GM19328 (cell line): ENCODE measurements around the gene PLEKHN1.
"Not testable (repeated sequence)": the region's sequence is repeated elsewhere in the genome, so short reads cannot be mapped to it uniquely, and the experiment has no call there.

Experiments used
- ATAC-seq: cut with Tn5 transposase; IDR thresholded peaks from one replicate; pipeline ENCODE4 v1.9.1; 2021; ENCODE audit warnings: mild to moderate bottlenecking, moderate library complexity; ENCODE audit not compliant: unreplicated experiment

Gene PLEKHN1

DNA sequence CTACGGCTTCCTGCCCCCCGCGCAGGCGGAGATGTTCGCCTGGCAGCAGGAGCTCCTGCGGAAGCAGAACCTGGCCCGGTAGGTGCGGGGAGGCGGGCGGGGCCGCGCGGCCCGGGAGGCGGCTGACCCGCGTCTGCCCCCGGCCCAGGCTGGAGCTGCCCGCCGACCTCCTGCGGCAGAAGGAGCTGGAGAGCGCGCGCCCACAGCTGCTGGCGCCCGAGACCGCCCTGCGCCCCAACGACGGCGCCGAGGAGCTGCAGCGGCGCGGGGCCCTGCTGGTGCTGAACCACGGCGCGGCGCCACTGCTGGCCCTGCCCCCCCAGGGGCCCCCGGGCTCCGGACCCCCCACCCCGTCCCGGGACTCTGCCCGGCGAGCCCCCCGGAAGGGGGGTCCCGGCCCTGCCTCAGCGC is 23.9 kb upstream of the PLEKHN1 start:
- no peak for ATAC-seq

DNA sequence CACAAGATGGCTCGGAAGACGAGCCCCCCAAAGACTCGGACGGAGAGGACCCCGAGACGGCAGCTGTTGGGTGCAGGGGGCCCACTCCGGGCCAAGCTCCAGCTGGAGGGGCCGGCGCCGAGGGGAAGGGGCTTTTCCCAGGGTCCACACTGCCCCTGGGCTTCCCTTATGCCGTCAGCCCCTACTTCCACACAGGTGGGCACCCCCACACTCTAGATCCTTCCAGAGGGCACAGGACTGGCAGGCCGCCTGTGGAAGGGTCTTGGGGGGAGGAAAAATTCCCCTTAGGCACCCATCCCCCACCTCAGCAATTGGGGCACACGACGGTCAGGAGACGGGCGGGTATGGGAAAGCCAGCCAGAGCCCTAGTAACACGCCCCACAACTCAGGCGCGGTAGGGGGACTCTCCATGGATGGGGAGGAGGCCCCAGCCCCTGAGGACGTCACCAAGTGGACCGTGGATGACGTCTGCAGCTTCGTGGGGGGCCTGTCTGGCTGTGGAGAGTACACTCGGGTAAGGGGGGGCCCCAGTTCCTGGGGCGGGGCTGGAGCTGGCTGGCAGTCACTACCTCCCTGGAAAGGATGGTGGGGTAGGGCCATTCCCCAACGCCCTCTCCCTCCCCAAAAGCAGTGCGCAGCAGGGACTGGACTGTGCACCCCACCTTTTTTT is 23.3 kb upstream of the PLEKHN1 start:
- ATAC-seq, result no peak

DNA sequence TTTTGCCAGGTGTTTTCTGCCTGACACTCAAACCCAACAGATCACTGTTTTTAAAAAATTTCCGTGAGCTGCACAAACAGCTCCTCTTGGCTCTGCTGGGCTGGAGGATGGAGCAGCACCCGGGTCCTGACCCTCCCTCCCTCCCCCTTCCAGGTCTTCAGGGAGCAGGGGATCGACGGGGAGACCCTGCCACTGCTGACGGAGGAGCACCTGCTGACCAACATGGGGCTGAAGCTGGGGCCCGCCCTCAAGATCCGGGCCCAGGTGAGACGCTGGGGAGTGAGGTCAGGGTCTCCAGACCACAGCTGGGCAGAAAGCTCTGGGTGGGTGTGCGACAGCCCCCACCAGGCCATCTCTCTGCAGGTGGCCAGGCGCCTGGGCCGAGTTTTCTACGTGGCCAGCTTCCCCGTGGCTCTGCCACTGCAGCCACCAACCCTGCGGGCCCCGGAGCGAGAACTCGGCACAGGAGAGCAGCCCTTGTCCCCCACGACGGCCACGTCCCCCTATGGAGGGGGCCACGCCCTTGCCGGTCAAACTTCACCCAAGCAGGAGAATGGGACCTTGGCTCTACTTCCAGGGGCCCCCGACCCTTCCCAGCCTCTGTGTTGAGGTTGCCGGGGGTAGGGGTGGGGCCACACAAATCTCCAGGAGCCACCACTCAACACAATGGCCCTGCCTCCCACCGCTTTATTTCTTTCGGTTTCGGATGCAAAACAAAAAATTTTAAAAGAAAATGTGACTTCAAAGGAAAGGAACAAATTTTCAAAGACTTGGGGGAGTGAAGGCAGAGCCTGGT is 22.5 kb upstream of the PLEKHN1 start:
- ATAC-seq, result no peak

DNA sequence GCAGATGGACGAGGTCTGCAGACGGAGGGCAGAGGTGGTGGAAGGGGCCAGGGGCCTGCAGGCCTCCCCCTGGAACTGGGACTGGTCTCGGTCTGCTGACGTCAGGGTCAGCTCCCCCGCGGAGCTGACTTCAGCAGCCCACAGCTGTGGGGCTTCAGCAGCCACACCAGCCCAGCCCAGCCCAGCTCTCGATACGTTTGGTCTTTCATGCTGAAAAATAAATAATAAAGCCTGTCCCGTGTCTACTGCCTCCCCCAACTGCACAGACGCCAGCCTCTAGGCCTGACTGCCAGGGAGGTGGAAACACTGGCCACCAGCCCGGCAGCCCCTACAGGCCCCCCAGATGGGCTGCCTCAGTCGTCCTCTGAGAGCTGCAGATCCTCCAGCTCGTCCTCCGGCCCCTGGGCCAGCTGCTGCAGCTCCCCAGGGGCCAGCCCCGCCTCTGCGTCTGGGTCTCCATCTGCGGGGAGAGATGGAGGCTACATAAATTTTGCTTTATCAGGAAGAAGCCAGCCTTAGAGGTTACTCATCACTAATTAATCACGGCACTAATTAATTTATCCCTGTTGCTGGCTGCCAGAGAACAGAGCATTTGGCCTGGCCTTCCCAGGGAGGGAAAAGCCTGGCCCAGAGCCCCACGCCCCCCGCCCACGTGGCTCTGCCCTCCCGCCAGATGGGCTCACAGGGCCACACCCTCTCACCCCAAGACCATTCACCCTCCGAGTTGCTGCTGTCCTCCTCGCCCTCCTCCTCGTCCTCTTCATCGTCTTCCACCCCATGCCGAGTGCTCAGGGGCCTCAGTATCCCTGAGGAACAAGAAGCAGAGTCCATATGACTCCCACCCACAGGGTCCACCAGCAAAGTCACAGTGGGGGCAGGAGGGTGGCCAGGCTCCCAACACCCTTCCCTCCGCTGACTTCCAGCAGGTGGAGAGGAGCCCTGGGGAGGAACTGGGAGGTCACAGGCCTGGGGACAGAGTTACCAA is 21.6 kb upstream of the PLEKHN1 start:
- no peak for ATAC-seq

DNA sequence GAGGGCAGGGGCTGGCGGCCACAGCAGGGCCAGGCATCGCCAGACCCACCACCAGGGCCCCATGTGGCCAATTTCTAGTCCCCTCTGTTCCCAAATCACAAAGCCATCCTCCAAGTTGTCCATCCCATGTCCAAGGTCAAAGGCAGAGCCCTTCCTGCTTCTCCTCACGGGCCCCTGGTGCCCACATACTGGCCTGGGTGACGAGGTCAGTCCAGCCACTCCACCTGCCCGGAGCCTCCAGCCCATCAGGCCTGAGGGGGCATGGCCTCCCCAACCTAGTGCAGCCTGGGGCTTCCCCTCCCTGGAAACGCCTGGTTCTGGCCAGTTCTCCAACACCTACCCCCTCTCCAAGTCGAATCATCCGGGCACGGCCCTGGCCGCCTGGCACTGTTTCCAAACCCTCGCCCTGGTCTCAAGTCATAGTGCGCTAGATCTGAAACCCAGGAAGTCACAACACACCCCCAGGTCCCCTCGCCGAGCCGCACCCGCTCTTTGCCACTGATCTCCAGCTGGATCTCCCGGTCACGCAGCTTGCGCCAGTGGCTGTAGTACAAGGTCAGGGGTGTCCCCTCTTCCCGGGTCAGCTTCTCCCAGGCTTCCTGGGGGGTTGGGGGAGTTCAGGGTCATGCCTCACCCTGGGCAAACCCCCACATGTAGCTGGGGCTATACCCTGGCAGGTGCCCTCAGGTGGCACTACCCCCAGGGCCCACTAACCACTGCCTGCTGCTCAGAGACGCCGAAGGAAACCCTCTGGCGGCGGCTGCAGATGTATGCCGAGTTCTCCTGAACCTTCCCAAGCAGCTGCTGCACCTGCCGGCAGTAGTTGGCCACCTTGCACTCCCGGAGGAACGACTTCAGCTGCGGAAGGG is 20.4 kb upstream of the PLEKHN1 start:
- no peak for ATAC-seq

DNA sequence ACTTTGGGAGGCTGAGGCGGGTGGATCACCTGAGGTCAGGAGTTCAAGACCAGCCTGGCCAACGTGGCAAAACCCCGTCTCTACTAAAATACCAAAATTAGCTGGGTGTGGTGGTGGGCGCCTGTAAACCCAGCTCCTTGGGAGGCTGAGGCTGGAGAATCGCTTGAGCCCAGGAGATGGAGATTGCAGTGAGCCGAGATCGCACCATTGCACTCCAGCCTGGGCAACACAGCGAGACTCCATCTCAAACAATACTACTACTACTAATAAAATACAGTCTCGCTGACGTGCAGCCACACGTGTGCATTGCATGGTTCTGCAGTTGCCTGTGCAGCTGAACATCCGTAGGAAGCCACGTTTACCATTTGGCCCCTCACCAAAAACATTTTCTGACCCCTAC is 19.5 kb upstream of the PLEKHN1 start:
- ATAC-seq, result not testable (repeated sequence)

DNA sequence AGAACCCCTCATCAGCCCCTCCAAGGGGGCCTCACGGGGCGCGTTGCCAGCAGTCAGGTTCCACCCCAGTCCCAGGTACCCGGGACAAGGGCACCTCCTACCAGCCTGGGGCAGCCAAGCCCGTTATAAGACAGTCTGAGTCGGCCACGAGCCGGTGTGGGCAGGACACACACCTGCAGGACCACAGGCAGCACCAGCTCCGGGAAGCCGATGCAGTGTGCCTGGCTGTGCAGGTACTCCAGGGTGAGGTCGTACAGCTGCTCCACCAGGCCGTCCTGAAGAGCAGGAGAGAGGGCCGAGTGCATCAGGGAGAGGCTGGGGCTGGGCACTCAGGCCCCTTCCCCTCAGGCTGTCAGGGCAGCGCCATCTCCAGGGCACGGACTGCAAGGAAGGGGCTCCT is 18.3 kb upstream of the PLEKHN1 start:
- no peak for ATAC-seq

DNA sequence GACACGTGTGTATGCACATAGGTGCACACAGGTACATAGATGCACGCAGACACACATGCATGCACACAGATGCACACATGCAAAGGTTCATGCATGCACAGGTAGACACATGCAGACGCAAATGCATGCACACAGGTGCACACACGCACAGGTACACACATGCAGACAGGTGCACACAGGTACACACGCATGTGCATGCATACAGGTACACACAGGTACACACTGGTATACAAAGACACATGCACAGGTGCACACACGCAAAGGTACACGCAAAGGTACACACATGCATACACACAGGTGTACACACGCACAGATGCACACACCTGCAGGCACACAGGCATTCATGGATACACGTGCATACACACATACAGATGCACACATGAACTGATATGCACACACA is 16.0 kb upstream of the PLEKHN1 start:
- ATAC-seq, result no peak

DNA sequence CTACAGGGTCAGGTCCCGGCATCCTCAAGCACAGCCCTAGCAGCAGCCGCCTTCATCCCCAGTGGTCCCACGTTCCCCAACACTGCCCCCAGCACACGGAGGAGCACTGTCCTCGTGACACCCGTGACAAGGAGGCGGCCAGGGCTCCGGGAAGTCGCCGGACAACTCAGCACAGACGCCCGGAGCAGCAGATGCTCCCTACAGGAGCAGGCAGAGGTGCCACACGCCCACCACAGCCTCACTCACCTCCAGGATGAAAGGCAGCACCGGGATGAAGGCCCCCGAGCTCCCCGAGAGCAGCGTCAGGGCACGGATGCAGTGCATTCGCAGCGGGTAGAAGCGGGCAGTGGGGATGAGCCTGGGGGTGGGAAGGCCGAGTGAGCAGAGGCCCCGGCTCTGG is 15.4 kb upstream of the PLEKHN1 start:
- ATAC-seq, result no peak

DNA sequence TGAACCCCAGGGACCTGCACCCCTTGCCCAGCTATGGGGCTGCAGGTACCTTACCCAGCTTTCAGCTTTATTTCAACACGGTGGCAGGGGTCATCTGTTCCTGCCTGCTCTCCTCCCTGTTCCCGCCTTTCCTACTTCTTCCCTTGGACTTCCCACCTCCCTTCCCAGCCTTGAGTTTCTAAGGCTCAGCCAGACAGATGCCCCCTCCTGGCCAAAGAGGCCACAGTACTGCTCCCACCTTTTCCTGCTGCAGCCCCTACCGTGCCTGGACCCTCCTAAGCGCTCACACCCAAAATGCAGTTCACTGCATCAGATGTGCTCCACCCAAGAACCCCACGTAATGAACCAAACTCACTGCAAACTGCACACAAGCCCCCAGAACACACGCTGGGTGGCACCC is 14.9 kb upstream of the PLEKHN1 start:
- no peak for ATAC-seq

DNA sequence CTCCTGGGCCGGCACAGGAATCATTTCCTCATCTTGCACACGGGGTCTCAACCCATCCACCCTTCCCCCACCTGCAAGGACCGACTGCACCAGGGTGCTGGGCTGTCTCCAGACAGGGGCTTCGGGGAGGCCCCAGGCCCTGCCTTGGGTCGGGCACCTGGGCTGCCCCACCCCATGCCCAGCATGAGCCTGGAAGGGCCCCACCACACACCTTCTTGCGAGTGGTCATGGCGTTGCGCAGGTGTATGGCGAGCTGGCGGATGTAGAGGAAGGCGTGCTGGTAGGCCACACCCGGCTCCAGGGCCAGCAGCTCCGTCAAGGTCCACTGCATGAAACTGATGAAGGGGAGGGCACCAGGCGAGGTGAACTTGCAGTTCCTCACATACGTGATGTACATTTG is 14.1 kb upstream of the PLEKHN1 start:
- no peak for ATAC-seq

DNA sequence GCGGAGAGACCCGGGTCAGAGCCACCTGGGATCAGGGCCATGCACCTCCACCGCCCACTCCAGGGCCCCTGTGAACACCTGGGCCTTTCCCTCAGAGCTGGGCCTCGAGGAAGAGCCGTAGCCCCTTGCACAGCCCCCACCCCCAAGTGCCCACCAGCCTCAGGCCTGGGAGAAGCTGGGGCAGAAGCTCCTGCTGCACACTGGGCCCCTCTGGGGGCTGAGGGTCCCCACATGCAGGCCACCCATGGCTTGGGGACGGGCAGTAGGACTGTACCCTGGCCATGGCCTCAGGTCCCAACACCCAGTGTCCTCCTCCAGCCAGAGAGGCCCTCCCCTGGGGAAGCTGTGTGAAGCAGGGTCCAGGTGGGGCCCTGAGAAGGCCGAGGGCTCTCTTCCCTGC is 13.7 kb upstream of the PLEKHN1 start:
- ATAC-seq, result no peak

DNA sequence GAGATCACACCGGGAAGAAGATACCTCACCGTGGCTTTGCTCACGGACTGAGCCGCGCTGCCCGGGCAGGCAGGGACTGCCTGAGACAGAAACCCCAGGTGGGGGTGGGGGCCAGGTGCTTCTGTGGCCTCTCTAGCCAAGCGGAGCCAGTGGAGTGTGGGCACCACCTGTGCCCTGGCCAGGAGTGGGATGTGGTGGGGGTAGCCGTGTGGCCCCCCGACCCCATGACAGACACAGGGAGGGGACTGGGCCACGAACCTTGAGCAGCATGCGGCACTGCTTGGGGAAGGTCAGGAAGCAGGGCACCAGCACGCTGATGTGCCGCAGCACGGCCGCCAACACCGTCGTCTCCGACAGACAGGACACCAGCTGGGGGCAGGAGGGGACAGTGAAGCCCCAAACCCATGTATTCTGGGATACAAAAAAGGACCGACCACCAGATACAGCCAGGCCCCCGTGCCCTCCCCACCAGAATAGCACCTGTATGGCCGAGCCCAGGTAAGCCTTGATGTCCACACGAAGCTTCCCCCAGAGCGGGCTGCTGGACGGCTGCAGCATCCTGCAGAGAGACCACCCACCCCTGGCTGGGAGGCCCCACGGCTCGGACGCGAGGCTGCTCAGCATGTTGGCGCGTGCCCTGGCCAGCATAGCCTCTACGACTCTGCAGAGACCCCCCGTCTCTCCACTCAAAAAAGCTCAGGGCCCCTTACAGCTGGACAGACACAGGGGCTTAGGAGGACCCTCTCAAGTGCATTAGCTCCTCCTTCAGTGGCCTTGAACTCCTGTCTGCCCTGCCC is 12.6 kb upstream of the PLEKHN1 start:
- no peak for ATAC-seq

DNA sequence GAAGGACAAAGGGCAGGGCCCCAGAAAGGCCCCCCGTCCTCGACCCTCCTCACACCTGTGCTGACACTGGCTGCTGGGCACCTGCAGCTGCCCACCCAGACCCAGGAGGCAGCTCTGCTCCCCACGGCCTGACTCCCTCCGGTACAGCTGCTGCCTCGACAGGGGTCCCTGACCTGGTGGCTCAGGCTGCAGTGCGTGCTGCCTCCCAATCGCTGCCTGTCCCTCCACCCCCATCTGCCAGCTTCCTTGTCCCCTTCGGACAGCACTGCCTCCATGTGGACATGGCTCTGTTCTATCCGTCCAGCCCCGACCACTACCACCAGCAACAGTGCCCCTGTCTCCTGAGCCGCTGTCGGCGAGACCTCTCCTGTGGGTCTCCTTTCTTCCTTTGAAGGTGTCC is 11.4 kb upstream of the PLEKHN1 start:
- no peak for ATAC-seq

DNA sequence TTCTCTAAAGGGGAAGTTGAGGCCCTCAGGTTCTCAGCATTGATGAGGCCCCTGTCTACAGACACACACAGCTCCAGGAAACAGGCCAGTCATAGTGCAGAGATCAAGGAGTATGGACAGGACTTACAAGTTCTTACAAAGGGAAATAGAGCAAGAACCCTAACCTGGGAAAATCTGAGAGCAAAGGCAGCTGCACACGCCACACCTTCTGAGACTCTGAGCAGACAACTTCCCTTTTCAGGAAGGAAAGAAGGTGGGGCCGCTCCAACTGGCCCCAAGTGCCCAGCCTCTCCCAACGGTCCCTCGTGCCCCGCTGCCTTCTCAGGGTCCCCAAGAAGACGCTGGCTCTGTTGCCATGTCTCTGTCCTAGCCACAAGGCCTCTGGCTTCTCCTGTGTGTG is 10.8 kb upstream of the PLEKHN1 start:
- ATAC-seq, result no peak

DNA sequence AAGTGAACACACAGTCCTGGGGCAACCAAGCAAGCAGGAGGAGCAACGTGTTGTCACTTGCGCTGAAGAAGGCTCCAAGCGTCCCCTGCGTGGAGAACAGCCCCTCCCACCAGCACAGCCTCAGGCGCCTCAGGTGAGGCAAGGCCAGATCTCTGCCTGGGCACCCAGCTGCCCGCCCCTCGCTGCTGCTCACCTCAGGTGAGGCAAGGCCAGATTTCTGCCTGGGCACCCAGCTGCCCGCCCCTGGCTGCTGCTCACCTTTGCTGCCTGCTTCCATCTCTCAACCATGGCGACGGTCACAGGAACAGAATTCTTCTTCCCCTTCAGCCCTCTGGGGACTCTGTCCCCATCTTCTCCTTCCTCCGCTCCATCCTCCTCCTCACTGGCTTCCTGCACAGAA is 9.6 kb upstream of the PLEKHN1 start:
- ATAC-seq, result no peak

DNA sequence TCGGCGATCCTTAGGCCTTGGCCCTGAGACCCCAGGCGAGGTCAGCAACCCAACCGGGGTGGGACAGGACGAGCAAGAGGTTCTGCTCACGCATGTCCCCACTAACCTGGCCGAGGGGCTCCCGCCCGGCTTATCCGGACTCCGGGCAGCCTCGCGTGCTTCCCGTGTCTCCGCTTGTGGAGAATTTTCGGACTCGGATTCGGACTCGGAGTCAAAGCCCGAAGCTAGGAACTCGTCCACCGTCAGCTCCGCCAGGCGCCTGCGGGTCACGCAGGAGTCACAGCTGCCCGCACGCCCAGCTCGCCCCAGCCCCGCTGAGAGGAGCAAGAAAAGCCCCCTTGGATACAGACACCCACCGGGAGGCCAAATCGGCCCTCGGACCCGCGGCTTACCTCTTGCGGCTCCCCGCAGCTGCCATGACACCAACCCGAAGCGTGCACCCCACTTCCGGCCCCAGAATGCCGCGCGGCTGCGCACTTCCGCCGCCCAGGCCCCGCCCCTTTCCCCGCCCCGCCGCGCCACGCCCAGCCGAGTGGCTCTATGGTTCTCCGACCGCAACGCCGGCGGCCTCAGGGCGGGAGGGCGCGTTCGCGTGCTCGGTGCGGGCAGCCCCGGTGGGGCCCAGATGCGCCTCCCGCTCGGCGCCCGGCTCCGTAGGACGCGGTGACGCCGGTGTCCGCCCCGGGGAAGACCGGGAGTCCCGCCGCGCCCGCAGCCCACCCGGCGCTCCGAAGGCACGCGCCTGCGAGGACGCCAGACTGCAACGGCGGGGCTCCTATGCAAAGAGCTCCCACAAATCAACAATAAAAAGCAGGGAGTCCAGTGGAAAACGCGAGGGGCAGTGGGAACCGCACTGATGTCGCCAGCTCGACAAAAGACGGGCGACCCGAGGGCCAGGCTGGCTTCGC is 7.2 kb upstream of the PLEKHN1 start, which contains the start of gene NOC2L:
Gene NOC2L (minus strand): TSS at position 434 of the 908 bp plus-strand sequence. CDS start 16 bp downstream, at position 418.
- peak; percentile 55 for ATAC-seq

DNA sequence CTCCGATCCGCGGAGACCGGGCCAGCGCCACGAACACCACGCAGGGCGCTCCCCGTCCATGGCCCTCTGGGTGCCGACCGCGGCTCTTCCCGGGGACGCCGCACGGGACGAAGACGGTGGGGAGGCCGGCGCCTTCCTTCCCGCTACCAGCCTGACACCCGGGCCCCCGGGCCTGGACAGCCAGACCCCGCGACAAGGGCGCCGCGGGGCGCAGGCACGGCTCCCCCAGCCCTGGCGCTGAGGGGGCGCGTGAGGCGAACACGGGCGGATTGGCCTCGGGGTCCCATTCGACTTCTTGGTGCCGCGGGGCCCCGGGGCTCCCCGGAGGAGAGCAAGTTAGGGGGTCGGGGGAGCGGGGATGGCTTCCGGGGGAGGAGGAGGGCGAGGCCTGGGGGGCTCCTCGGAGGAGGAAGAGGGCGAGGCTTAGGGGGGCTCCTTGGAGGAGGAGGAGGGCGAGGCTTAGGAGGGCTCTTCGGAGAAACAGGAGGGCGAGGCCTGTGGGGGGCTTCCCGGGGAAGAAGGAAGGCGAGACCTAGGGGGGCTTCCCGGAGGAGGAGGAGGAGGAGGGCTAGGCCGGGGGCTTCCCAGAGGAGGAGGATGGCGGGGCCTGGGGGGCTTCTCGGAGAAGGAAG is 6.4 kb upstream of the PLEKHN1 start:
- no peak for ATAC-seq
